Measurements from ENCODE around the gene FOXO3. TPM values are rescaled to one million over a fixed set of nuclear protein-coding genes. Genes with fewer than 3 reads are reported as not detected.

Gene FOXO3
- total and polyA plus RNA-seq, 7 donors, result 13.8 to 84.7 (median 66.4) TPM

GRCh38 chr6:108561742-108562502, 1.2 kb downstream of the FOXO3 start:
- intact Hi-C loops (cut with DNase I), result loop anchor here (5.0 kb wide), 1 partner anchor 90 kb away; no protein-coding TSS in a partner anchor
- Histone ChIP-seq H3K4me3 (peak overlapping the region; percentile 74 to 93 (median 82)), H3K27ac (peak overlapping the region; percentile 96 to 100 (median 99)), H3K4me1 (peaks cover 2 to 48% (median 39%) of the 10 kb centered on the region in 4 donors), H3K36me3 (peaks cover 0 to 3% (median 0%) of the 10 kb centered on the region in 4 donors), H3K27me3 (no peaks in the 10 kb centered on the region), H3K9me3 (no peaks in the 10 kb centered on the region)
- DNase-seq, result peak; percentile 73
- TF ChIP-seq EP300 (IDR thresholded peaks at IDR 0.05) (no peak), POLR2AphosphoS5 (IDR thresholded peaks at IDR 0.05) (no peak), POLR2A (IDR thresholded peaks at IDR 0.05) (no peak), CTCF (IDR thresholded peaks at IDR 0.05) (no peak)
- 8 to 32% methylated on average over 46 of the region's 46 CpGs for WGBS, 2 donors

- H3K4me3 ChIP-seq, result peak overlapping the region; percentile 74 to 93 (median 82)
- intact Hi-C loops (cut with DNase I), result loop anchor here (5.0 kb wide), 1 partner anchor 90 kb away; no protein-coding TSS in a partner anchor
- TF ChIP-seq EP300 (IDR thresholded peaks at IDR 0.05) (peak in 1 of 4 donors; percentile 21), POLR2A (IDR thresholded peaks at IDR 0.05) (peak in 1 of 2 donors; percentile 24), CTCF (IDR thresholded peaks at IDR 0.05) (no peak), POLR2AphosphoS5 (IDR thresholded peaks at IDR 0.05) (peak; percentile 59 to 96 (median 78))
- peak; percentile 89 for DNase-seq
- H3K36me3 ChIP-seq, result peaks cover 0 to 9% (median 2%) of the 10 kb centered on the region in 4 donors
- H3K4me1 ChIP-seq, result peaks cover 2 to 48% (median 39%) of the 10 kb centered on the region in 4 donors
- H3K27ac ChIP-seq, result peak overlapping the region; percentile 96 to 100 (median 99)
- H3K27me3 ChIP-seq, result no peaks in the 10 kb centered on the region
- WGBS, 2 donors, result 8 to 35% methylated on average over 17 of the region's 17 CpGs
- no peaks in the 10 kb centered on the region for H3K9me3 ChIP-seq
Measured at GRCh38 chr6:108562503-108562993, 1.8 kb downstream of the FOXO3 start.

- Histone ChIP-seq H3K4me3 (peak overlapping the region; percentile 74 to 93 (median 82)), H3K36me3 (peaks cover 0 to 17% (median 6%) of the 10 kb centered on the region in 4 donors), H3K9me3 (no peaks in the 10 kb centered on the region), H3K27ac (peak overlapping the region; percentile 96 to 100 (median 99)), H3K27me3 (no peaks in the 10 kb centered on the region), H3K4me1 (peaks cover 2 to 54% (median 46%) of the 10 kb centered on the region in 4 donors)
- no peak for TF ChIP-seq EP300 (IDR thresholded peaks at IDR 0.05)
- no peak for TF ChIP-seq CTCF (IDR thresholded peaks at IDR 0.05)
- 87% methylated on average over 8 of the region's 8 CpGs for WGBS, 2 donors
- intact Hi-C loops (cut with DNase I), result loop anchor here (5.0 kb wide), 1 partner anchor 89 kb away; no protein-coding TSS in a partner anchor
- no peak for DNase-seq
Measured at GRCh38 chr6:108563292-108563691, 2.6 kb downstream of the FOXO3 start.

GRCh38 chr6:108564178-108564577, 3.5 kb downstream of the FOXO3 start:
- Histone ChIP-seq H3K9me3 (no peaks in the 10 kb centered on the region), H3K4me1 (peaks cover 0 to 63% (median 55%) of the 10 kb centered on the region in 4 donors), H3K27me3 (no peaks in the 10 kb centered on the region), H3K36me3 (peaks cover 0 to 25% (median 9%) of the 10 kb centered on the region in 4 donors), H3K27ac (peak overlapping the region; percentile 96 to 100 (median 99)), H3K4me3 (peak overlapping the region in 3 of 4 donors; percentile 9 to 89 (median 76))
- 41 to 48% methylated on average over 3 of the region's 3 CpGs for WGBS, 2 donors
- peak in 1 of 4 donors; percentile 60 for TF ChIP-seq POLR2AphosphoS5 (IDR thresholded peaks at IDR 0.05)
- no peak for TF ChIP-seq CTCF (IDR thresholded peaks at IDR 0.05)
- DNase-seq, result no peak
- intact Hi-C loops (cut with DNase I), result loop anchor here (5.0 kb wide), 1 partner anchor 88 kb away; no protein-coding TSS in a partner anchor
